ENCODE measurements around the gene DNAJA4. TPM values are rescaled to one million over a fixed set of nuclear protein-coding genes. Genes with fewer than 3 reads are reported as not detected.

Gene DNAJA4
- total and polyA plus RNA-seq, 9 of the 15 experiments (the other 6 are each of a cell fraction or from before 2014, with no cell fraction given) = 0.11 to 1.0 (median 0.16) TPM; not detected in 4

DNA sequence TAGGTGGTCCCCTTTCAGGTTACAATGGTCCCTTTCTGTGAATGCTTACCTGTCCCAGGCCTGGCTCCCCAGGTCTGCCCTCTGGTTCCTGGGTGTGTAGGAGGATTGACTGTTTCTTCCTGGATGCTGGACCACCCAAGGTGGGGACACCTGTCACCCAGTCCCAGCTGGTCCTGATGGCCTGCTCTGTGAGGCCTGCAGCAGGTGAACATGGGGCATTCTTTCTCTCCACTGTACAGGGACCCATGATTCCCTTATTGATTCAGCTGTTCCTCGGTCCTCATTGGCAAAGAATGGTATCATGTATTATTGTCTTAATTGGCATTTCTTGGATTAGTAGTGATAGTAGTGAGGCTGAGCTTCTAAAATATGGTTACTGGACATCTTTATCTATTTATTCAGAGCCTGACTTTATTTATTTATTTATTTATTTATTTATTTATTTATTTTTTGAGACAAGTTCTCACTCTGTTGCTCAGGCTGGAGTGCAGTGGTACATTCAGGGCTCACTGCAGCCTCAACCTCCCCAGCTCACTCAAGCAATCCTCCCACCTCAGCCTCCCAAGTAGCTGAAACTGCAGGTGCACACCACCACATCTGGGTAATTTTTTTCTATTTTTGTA is 8.8 kb upstream of the DNAJA4 start (continued):
- TF ChIP-seq, protein P1, sequence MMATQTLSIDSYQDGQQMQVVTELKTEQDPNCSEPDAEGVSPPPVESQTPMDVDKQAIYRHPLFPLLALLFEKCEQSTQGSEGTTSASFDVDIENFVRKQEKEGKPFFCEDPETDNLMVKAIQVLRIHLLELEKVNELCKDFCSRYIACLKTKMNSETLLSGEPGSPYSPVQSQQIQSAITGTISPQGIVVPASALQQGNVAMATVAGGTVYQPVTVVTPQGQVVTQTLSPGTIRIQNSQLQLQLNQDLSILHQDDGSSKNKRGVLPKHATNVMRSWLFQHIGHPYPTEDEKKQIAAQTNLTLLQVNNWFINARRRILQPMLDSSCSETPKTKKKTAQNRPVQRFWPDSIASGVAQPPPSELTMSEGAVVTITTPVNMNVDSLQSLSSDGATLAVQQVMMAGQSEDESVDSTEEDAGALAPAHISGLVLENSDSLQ (IDR thresholded peaks at IDR 0.05) = no peak

GRCh38 chr15:78256044-78256437 is 8.3 kb upstream of the DNAJA4 start:
- 34% methylated on average over 3 of the region's 3 CpGs for WGBS (ENCODE audit: insufficient coverage, low coverage, missing lambda C conversion rate)
- H3K4me1 ChIP-seq (replicated peaks in 1 of 2; ENCODE audit: control insufficient read depth in 2 of 2, insufficient read depth in 2 of 2, low read length in 2 of 2) = peaks cover 0 to 9% of the 10 kb centered on the region in 2 experiments; a peak in 2 of 5 replicates
- ChIA-PET CTCF (ENCODE audit: low intra/inter-chr PET ratio) (no interaction called here), POLR2A (interaction anchor here (1.3 kb wide), 1 partner anchor 136 kb away, joined by 3 read pairs; no protein-coding TSS in a partner anchor)
- no peak overlapping the region for H3K27ac ChIP-seq (ENCODE audit: extremely low read depth, low read depth, low read length)
- no peaks in the 10 kb centered on the region for H3K36me3 ChIP-seq (ENCODE audit: control insufficient read depth, insufficient read depth, low read length)
- H4K20me1 ChIP-seq (replicated peaks; ENCODE audit: control insufficient read depth, insufficient read depth, low read length) = no peaks in the 10 kb centered on the region
- no peak overlapping the region for H3K4me2 ChIP-seq (ENCODE audit: insufficient read depth, low read length)
- H3K4me3 ChIP-seq = no peak overlapping the region
- in situ Hi-C loops (cut with MboI) = no loop called here
- DNase-seq (ENCODE audit: extremely low read depth in 1 of 4, low spot score in 3 of 4) (no peak), ATAC-seq (no peak), FAIRE-seq (no peak)
- no peaks in the 10 kb centered on the region for H3K27me3 ChIP-seq (ENCODE audit: control insufficient read depth in 2 of 2, insufficient read depth in 2 of 2, low read length in 2 of 2)
- BruUV-seq (replicated peaks) = no TSS peak
- H3K9me3 ChIP-seq (replicated peaks; ENCODE audit: control insufficient read depth, insufficient read depth, low read depth, low read length) = no peaks in the 10 kb centered on the region
- H3K9ac ChIP-seq (ENCODE audit: insufficient read depth in 1 of 2, low read depth in 2 of 2, low read length in 2 of 2) = no peak overlapping the region
- intact Hi-C loops (cut with micrococcal nuclease) = no loop called here
- H3K9me1 ChIP-seq (ENCODE audit: control insufficient read depth, insufficient read depth, low read length) = no peaks in the 10 kb centered on the region
- TF ChIP-seq MYNN (IDR thresholded peaks at IDR 0.05) (no peak), MYNN (CRISPR knock-in tag; IDR thresholded peaks at IDR 0.05) (no peak), ZNF511 (CRISPR knock-in tag; IDR thresholded peaks at IDR 0.05) (no peak), ZNF316 (IDR thresholded peaks at IDR 0.05) (peak; percentile 58), ZNF165 (CRISPR knock-in tag; IDR thresholded peaks at IDR 0.05; ENCODE audit: borderline replicate concordance) (no peak), CBX3 (IDR thresholded peaks at IDR 0.05; ENCODE audit: borderline replicate concordance in 1 of 2, low read length in 2 of 2) (no peak), C11orf30 (IDR thresholded peaks at IDR 0.05; ENCODE audit: low read depth) (peak; percentile 30)
- TF ChIP-seq, protein P2, sequence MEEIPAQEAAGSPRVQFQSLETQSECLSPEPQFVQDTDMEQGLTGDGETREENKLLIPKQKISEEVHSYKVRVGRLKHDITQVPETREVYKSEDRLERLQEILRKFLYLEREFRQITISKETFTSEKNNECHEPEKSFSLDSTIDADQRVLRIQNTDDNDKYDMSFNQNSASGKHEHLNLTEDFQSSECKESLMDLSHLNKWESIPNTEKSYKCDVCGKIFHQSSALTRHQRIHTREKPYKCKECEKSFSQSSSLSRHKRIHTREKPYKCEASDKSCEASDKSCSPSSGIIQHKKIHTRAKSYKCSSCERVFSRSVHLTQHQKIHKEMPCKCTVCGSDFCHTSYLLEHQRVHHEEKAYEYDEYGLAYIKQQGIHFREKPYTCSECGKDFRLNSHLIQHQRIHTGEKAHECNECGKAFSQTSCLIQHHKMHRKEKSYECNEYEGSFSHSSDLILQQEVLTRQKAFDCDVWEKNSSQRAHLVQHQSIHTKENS (CRISPR knock-in tag; IDR thresholded peaks at IDR 0.05) = no peak
- TF ChIP-seq, protein P3, sequence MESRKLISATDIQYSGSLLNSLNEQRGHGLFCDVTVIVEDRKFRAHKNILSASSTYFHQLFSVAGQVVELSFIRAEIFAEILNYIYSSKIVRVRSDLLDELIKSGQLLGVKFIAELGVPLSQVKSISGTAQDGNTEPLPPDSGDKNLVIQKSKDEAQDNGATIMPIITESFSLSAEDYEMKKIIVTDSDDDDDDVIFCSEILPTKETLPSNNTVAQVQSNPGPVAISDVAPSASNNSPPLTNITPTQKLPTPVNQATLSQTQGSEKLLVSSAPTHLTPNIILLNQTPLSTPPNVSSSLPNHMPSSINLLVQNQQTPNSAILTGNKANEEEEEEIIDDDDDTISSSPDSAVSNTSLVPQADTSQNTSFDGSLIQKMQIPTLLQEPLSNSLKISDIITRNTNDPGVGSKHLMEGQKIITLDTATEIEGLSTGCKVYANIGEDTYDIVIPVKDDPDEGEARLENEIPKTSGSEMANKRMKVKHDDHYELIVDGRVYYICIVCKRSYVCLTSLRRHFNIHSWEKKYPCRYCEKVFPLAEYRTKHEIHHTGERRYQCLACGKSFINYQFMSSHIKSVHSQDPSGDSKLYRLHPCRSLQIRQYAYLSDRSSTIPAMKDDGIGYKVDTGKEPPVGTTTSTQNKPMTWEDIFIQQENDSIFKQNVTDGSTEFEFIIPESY (CRISPR knock-in tag; IDR thresholded peaks at IDR 0.05) = no peak
- H3K79me2 ChIP-seq (ENCODE audit: control insufficient read depth, insufficient read depth, low read length) = no peaks in the 10 kb centered on the region
- H2AFZ ChIP-seq (ENCODE audit: low read depth, low read length) = no peak overlapping the region

Measured in K562 (cell line).